ENCODE data around the gene LY6G5B.
A peak's percentile ranks its signal among the peaks of the same experiment; 100 is the strongest.
"Not testable (repeated sequence)": the region's sequence is repeated elsewhere in the genome, so short reads cannot be mapped to it uniquely, and the experiment has no call there.

The LY6G5B gene

DNA sequence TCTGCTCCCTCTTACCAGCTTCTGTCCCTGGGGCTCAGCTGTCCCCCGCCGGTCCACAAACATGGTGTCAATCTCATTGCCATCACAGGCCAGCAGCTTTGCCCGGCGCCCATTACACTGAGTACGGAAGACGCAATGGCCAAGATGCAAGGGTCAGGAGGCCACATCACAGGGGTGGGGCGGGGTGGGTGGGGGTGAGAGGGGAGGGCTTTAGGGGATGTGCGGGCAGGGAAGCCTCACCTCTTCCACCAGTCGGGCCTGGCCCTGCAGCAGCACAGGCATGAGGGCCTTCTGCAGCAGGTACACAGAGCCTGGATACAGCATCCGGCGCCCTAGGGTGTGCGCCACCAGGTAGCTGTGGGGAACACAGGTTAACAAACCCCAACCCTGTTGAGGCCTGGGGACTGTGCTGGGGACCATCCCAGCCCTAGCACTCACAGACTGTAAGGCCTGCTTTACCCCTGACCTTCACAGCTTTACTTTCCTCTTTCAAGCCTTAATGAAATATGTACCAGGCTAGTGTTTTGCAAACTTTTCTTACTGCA is 21.9 kb downstream of the LY6G5B start:
- no peak for DNase-seq

- DNase-seq: no peak
These were observed 22.6 kb downstream of the LY6G5B start for GRCh38 chr6:31692353-31692752.

GRCh38 chr6:31692886-31693285 is 23.1 kb downstream of the LY6G5B start:
- no peak for DNase-seq

- no peak for DNase-seq
These were observed 23.8 kb downstream of the LY6G5B start for GRCh38 chr6:31693535-31693934.

DNA sequence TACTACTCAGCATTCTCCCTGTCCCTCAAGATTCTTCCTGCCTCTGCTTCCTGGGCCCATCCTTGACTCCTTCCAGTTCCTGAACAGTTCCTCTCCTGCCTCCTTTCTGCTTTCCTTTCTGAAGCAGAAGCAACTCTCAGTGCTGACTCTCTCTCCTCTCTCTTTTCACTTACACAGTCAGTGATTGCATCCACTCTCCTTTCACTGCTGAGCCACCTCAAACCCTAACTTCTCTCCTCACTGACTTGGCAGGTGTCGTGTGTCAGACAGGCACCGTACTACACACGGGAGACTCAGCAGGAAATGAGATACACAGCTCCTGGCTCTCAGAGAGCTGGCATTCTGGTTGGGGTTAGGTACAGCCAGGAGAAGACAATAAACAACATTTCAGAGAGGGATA is 27.8 kb downstream of the LY6G5B start:
- DNase-seq: no peak

DNA sequence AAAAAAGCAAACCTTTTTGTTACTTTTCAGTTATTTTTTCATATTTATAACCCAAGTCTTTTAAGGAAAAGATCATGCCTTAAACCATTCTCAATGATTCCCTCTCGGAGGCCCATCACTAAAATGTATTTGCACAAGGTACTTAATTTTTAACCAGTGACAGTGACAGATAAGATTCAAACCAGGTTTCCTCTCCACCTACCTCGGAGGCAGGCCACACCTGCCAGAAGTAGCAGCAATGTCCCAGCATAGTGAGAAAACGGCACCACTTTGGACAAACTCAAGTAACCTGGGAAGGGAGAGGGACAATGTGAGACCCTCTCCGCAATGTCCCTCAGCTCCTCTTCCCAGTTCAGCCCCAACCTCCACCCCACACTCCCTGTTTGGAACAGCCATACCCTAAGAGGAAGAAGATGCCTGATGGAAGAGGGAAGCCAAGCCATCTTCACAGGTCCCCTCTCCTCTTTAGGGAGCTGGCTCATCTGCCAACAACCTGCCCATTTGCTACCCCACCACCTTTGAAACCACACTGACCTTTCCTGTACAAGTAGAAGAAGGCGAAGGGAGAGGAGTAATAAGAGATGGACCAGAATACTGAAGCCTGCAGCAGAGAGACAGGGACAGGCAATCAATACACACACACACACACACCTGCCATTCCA is 31.1 kb downstream of the LY6G5B start:
- DNase-seq: no peak

DNA sequence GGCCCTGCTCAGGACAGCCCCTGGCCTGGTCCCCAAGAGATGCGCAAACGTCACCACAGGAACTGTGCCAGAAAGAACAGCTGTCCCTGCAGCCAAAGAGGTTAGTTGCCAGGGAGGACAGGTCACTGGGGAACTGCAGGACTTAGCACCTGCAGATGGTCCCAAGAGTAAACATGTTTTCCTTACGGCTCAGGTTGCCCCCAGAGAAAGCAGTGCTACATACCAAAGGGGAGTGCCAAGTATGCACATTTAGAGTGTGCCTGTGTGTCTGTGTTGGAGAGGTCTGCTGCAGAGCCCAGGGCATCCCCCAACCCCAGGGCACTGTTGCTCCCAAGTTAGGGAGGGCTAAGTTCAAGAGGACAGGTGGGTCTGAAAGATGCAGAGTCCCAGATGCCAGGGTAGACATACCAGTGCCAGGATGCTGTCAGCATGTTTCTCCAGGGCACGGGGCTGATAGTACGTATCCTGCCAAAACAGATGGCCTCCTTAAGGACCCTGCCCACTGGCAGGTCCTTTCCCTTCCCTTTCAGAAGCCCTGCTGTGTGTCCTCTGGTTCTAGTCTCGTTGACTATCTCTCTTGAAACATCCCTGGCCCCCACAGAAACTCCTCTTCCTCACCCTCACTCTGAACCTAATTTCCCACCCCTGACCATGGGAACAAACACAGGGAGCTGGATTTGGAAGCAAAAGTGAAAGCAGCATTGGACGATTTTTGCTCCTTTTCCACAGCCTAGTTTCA is 32.1 kb downstream of the LY6G5B start:
- DNase-seq: no peak

DNA sequence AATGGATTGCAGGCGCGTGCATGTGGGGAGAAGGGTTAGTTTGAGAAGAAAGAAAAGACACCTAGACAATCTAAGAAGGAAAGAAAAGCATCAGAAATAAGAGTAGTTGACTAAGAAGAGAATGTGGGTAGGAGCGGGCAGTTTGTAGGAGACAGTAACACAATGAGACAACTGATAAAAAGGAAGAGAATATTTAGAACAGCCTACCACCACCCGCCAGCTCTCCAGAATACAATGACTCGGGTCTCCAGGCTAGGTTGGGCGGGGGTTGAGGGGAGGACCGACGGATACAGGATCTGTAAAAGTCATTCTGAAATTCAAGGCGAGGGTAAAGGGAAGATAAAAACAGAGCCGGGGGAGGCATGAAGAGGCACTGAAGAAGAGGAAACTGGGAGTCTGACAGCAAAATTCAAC is 32.6 kb downstream of the LY6G5B start:
- no peak for DNase-seq

- peak; percentile 98 for DNase-seq
These were observed 33.3 kb downstream of the LY6G5B start, which contains the start of gene ABHD16A for GRCh38 chr6:31702819-31703716. TSS of gene ABHD16A (minus strand) at chr6:31703324. CDS start at chr6:31703281, 43 bp downstream.

- DNase-seq: no peak
These were observed 36.2 kb downstream of the LY6G5B start for GRCh38 chr6:31705931-31706330.

DNA sequence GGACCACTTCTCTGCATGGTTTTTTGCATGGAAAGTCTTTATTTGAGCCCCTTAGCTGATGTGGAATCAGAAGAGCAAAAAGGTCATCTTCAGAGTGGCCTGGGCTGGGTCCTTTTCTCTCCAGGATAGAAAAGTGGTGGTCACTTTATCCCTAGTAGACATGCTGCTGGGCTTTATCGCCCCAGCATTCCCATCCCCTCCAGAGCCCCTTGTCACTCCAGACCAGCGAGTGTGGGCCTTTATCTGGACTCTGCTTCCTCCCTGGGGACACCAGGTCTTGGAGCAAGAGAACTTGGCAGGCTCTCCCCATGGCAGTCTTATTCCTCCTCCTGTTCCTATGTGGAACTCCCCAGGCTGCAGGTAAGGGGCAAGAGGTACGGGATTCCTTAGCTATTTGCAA is 36.8 kb downstream of the LY6G5B start, which contains the start of gene LY6G6F:
Gene LY6G6F, plus strand, starts transcription at position 268 of the 400 bp plus-strand sequence. Its CDS starts 41 bp downstream, at position 309.
- no peak for DNase-seq

DNA sequence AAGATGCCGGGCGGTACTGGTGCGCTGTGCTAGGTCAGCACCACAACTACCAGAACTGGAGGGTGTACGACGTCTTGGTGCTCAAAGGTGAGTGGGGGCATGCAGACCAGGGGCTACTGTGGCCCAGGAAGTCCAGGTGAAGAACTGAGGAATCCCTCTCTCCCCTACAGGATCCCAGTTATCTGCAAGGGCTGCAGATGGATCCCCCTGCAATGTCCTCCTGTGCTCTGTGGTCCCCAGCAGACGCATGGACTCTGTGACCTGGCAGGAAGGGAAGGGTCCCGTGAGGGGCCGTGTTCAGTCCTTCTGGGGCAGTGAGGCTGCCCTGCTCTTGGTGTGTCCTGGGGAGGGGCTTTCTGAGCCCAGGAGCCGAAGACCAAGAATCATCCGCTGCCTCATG is 37.9 kb downstream of the LY6G5B start:
- no peak for DNase-seq

DNA sequence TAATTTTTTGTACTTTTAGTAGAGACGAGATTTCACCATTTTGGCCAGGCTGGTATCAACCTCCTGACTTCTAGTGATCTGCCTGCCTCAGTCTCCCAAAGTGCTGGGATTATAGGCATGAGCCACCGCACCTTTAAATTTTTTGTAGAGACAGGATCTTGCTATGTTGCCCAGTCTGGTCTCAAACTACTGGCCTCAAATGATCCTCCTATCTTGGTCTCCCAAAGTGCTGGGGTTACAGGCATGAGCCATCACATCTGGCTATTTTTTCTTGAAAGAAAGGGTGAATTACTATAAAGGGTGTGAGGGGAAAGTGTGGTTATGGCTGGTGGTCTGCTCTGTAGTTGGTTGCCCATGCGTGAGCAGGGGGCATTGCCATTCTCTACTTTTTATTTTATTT is 38.4 kb downstream of the LY6G5B start:
- DNase-seq: no peak

DNA sequence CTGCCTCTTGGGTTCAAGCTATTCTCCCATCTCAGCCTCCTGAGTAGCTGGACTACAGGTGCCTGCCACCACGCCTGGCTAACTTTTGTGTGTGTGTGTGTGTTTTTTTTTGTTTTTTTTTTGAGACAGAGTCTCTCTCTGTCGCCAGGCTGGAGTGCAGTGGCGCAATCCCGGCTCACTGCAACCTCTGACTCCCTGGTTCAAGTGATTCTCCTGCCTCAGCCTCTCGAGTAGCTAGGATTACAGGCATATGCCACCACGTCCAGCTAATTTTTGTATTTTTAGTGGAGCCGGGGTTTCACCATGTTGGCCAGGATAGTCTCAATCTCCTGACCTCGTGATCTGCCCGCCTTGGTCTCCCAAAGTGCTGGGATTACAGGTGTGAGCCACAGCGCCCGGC is 39.4 kb downstream of the LY6G5B start:
- not testable (repeated sequence) for DNase-seq

DNA sequence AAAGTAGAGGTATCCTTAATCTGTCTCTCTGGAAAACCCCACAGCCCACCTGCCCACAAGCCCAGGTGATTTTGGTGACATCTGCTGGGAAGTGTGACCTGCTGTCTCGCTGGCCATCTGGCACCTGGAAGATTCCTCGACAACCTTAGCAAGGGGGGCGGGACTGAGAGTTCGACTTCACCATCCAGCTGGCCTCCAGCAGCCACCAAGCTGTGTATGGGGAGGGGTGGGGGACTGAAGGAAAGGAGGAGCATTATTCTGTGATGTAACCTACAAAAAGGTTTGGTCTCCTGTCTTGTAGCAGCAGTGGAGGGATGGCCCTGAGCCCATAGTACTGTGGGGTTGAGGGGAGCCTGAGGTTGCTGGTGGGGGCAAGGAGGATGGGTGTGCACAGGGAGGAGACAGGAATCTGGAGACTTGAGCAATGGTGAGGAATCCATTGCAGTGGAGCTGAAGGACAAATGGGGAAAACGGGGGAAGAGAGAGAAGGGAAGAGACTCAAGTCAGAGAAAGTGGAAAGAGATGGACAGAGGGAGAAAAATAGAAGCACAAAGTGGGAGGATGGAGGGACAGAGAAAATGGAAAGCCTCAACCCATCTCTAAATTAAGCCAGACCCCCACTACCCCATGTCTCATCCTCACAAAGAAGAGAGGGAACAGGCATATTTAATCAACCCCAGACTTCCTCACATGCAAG is 40.9 kb downstream of the LY6G5B start:
- DNase-seq: no peak

GRCh38 chr6:31711233-31711632 is 41.5 kb downstream of the LY6G5B start:
- DNase-seq: no peak

DNA sequence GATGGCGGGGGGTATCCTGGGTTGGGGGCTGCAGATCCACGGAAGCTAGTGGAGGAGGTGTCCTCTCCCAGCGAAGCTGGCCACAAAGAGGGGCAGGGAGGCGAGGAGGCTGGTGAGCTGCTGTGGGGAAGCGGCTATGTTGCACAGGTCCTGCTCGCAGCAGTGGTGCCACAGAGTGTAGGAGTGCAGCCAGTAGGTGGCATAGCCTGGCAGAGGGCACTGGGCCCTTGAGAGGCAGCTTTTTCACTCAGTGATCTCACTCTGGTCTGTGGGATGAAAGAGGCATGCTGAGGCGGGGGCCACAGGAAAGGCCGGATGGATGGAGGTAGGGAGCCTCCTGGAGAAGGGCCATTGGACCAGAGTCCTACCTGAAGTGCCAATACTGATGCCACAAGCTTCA is 42.5 kb downstream of the LY6G5B start:
- no peak for DNase-seq

DNA sequence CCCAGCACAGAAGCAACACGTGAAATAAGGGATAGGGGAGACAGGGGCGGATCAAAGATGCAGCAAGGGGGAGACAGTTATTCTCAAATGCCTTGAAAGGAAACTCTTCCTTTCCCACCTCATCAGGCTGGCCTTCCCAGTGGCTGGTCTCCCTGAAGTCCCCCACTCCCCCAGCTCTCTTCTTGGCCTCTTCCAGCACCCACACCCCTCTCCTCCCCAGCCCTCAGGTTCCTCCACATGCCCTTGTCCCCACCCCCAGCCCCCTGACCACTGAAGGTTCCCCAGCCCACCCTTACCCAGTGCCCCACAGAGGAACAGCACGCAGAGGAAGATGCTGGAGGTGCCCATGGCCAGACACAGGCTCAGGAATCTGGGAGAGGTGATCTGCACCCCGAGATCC is 43.7 kb downstream of the LY6G5B start:
- no peak for DNase-seq

DNA sequence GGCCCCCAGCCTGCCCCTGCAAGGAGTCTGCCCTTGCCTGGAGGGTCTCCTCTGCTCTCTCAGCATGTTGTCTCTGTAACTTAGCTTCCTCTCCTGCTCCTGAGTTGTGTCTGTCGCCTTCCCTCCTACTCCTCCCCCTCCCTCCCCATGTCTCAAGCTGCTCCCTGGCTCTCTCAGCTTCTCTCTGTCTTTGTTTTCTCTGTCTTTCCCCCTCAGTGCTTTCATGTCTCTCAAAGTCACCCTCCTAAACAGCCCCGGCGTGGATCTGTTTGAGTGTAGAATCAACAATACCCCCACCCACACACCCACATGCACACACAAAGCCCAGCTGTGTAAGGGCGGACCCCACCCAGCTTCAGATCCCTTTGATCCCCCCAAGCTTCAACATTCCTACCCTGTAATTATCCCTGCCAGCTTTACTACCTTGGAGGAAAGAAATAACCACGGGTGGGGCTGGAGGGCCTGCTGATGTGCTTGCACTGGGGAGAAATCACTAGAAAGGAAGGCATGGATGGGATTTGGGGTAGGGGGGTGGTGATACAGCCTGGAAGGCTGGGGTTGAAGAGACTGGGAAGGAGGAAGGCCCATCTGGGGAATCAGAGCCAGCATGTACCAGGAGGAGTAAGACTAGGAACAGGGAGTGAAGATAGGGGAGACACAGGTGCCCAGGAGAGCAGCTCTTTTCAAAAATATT is 44.4 kb downstream of the LY6G5B start:
- no peak for DNase-seq

DNA sequence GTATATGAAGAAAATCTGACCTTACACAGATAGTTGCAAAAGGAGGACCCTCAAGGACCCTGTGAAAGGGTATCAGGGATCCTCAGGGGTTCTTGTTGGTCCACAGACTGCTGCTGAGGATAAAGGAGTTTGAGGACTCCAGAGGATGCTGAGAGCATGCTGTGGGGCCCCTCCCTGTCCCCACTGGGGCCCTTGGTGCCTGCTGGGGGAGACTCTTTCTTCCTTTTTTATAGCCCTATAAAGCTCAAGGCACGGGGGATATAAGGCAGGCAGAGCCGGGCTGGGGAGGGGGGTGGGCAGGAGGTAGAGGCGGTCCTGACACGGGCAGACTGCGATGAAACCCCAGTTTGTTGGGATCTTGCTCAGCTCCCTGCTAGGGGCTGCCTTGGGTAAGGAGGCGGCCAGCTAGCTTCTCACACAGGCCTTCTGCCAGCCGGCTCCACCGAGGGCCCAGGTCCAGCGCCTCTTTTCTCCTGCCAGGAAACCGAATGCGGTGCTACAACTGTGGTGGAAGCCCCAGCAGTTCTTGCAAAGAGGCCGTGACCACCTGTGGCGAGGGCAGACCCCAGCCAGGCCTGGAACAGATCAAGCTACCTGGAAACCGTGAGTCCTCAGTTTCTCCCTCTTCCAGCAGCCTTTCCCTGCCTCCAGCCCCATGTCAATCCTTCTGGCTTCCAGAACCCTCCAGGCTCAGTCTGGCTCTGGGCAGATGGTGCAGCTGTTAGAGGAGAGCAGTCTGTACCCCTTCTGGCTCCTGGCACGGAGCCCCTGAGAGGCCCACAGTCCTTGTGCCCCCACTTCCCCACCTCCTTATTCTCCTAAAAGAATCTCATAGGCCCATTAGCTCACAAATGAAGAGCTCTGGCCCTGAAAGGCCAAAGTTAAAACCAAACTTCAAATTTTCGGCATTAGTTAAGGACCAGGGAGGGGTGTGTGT is 45.5 kb downstream of the LY6G5B start, which contains the start of gene LY6G6D:
Gene LY6G6D, plus strand, starts transcription at position 327 of the 937 bp plus-strand sequence. Its CDS starts 8 bp downstream, at position 335.
- DNase-seq: no peak
